DMS53 treated with DMSO at 0.1 percent for 48 hours (cell line): Measurements from ENCODE around the gene ANGEL1.

Experiments used
- DNase-seq: peaks from one replicate; lab custom pipeline; 2025; ENCODE audit not compliant: unreplicated experiment; lab: John Stamatoyannopoulos, UW

Gene ANGEL1

GRCh38 chr14:76779221-76780057 lies 33.2 kb downstream of the ANGEL1 start:
- no peak for DNase-seq

- DNase-seq, result no peak
These were observed 34.0 kb downstream of the ANGEL1 start for GRCh38 chr14:76778546-76779215.

- no peak for DNase-seq
These were observed 35.0 kb downstream of the ANGEL1 start for GRCh38 chr14:76777721-76778120.

DNA sequence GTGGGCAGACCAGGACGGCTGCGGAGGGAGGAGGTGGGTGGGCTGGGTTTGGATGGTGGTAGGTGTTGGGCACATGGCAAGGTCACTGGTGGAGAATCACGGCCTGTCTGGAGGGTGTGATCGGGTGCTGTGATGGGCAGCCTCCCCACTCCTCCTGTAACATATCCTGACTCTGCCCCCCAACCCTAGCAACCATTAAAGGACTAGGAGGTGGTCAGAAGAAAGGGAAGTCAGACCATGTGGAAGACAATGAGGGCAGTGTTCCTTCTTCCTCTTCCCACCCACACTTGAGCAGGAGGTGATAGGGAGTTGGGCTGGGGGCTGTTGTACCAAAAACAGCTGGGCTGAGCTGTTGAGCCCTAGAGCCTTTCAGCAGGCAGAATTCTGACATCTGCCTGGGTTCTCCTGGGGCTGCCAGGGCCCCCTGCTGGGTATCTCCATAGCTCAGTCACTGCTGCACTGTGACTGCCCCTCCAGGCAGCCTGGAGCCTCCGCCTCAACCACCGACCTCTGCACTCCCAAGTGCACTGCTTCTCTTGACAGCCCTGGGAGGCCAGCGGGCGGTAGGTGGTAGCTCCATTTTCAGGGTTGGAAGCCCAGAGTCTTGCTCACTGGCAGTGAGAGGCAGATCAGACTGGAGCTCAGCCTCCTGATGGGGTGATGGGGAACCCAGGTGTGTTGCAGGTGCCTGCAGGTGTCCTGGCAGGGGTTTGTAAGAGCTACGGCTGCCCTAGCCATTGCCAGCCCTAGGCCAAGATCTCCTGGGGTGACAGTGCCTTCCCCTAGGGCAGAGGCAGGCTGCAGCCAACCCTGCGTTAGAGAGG lies 36.0 kb downstream of the ANGEL1 start:
- DNase-seq, result no peak

- DNase-seq, result no peak
These were observed 36.8 kb downstream of the ANGEL1 start for GRCh38 chr14:76775695-76776427.

DNA sequence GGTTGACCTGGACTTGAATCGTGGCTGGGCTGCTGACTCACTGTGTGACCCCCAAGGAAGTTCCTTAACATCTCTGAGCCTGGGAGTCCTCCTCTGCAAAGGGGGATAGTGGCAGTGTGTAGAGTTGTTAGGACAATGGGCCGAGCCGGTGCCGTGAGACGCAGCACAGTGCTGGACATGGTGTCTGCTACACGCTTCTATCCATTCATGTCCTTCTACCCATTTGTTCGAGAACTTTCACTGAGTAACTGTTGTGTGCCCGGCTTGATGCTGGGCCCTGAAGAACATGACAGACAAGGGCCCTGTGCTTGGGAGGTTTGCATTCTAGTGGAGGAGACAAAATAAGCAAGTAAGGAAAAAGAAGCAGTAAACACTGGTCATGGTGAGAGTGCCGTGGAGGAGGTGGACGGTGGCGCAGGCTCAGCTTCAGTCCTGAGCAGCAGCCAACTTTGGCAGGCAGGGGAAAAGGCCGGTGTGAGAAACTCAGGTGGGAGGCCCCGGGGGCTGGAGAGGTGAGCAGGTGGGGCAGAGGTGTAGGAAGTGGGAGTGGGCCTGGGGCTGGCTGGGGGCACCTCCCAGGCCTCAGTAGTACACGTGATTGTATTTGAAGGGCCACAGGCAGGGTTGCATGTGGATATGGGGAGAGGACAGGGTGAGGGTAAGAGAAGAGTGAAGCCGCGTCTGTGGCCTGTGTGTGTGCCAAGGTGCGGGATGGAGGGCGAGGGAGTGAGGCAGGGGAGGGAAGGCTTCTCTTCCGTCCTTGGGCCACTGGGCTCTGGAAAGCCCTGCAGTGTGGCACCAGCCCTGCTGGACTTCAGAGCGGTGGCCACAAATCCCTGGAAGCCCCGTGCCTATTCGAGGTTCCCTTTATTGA lies 37.6 kb downstream of the ANGEL1 start:
- no peak for DNase-seq

DNA sequence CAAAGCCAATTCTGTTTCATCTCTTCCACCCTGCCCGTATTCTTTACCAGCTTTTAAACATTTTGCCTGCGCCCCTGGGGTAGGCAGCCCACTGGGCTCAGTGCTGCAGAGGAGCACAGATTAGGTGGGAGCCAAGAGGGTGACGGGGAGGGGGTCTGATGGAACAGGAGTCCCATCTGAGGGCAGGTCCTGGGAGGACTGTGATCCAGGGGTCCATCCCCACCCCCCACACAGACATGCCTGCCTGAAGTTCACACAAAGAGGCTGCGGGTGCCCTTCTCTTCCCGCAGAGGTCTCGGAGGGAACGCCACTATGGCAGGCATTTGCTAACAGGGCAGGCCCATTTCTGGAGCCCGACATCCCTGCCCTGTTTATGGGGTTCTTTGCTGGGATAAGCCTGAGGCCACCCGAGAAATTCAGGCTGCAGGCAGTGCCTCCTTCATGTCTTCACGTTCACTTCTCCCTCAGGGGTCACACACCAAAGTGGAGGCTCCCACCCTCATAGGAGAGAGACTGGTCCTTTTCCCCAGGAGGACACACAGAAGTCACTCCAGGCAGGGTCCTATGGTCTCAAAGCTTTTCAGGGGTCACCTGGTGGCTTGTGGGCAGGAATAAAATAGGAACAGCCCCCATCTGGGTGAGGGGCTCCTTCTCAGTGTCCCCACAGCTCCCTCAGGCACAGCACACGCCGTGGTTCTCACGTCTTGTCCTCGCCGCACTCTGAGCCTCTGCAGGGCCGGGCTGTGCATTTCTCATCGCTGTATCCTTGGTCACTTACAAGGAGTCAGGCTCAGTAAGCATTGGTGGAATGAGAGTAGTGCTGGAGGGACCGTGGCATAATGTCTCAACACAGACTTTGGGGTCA lies 38.5 kb downstream of the ANGEL1 start:
- no peak for DNase-seq

- DNase-seq, result no peak
These were observed 39.3 kb downstream of the ANGEL1 start for GRCh38 chr14:76773188-76773885.

DNA sequence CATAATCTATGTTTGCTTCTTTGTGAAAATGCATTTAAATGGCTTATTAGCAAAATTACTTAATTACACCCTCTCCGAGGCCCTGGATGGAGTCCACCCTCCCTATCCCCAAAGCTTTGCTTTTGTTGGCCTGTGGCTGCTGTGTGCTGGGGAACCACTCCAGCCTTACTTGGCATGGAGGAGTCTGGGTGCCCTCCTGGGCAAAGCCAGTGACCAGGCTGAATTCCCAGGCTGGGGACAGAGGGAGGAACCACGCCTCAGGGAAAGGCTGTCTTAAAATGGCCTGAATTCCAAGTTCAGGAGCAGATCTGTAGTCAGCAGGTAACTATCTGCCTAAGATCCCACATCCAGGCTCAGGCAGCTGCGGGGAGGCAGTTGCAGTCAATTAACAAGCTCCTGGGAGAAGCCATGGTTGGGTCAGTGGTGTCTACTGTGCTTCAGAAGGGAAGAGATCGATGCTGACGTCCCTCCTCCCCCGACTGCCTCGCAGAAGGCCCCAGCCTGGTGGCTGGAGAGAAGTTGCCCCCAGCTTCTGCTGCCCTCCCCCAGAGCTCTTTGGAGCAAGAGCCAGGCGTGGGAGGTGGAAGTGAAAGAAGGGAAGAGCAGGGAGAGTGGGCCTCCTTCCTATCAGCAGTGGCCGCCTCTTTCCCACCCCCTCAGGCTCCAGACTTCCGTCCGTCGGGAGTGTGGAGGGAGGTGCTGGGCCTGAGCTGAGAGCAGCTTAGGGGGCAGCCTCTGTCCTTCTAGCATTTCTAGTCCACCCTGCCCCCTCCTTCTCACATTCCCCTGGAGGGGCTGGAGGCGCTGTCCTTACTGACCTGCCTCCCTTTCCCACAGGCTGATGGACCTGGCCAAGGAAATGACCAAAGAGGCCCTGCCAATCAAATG lies 40.1 kb downstream of the ANGEL1 start:
- DNase-seq, result no peak

- no peak for DNase-seq
These were observed 41.2 kb downstream of the ANGEL1 start for GRCh38 chr14:76771437-76771980.

GRCh38 chr14:76770521-76771436 lies 41.9 kb downstream of the ANGEL1 start:
- DNase-seq, result no peak

DNA sequence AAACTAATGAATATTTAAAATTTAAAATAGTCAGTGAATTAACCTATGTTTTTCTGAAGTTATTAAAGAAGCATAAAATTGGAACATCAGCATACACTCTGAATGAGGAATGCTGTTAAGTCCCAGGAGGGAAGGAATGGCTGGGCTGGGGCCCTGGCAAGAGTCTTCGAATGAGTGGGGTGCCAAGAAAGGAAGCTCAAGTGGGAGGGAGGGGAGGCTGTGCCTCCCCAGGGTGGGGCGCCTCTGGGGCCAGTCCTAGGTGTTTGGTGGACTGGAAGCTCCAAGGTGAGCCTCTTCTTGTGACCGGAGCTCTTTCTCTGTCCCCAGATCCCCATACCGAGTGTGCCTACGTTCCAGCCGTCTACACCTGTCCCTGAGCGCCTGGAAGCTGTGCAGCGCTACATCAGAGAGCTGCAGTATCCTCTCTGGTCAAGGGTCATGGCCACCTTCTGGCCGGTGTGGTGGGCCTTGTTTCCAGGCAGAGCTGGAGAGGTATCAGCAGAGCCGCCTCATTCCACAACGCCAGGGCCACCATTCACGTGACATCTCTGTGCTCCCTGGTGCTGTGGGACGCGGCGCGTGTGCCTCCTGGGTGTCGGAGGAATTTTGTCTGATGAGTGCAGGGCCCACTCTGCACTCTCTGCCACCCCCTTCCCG lies 42.9 kb downstream of the ANGEL1 start:
- no peak for DNase-seq

DNA sequence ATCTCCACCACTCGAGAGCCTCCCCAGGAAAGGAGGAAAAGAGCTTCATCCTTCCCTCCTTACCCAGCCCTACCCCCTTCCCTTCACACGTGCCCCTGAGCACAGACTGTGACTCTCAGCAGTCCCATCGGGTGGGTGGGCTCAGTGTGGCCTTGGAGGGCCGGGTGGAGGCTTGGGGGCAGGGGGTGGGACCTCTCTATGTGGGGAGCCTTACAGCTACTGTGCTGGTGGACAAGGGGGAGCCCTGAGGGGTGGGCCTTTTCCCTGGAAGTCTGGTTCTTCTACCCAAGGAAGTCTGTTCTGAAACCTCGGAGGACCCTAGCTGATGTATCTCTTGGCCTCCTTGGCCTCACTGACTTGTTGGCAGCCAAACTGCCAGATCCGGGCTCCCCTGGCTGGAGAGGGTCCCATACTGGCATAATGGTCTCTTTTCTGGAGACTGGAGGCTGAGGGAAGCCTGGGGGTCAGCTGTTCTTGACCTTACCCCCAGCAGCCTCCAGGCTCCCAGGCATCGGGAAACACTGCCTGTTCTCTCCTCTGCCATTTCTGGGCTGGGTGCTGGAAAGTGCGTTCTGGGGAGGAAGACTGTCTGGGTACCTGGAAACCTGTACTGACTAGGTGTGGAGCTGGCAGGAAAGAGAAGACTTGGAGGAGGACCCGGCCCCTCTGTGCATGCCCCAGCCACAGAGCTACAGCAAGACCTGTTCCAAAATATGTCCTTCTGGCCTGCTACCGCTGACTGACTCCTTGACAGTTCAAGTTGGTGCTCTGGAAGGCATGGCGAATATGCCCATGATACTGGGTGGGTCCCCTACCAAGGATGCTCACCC lies 43.8 kb downstream of the ANGEL1 start:
- DNase-seq, result no peak
